Activated CD8-positive, alpha-beta T cell treated with anti-CD3 and anti-CD28 coated beads, Interleukin-2, amount 10 ng/mL, durations not matched to agents 7 days and 5 days (primary cell): ENCODE measurements around the gene NRIP3. TPM values are rescaled to one million over a fixed set of nuclear protein-coding genes. Genes with fewer than 3 reads are reported as not detected.

ENCODE experiments used
- ATAC-seq: fragments of 150-1000 bp; cut with Tn5 transposase; one replicate; pipeline ENCODE4 v1.10.0; 2021; ENCODE audit warnings: moderate library complexity
- CTCF ChIA-PET: fragments of 350-600 bp; sonication (Branson Sonifier 250); formaldehyde crosslinking; loops from one replicate; lab custom pipeline; 2021; ENCODE audit warnings: antibody characterized with exemption; lab: Charles Lee
- POLR2A ChIA-PET: fragments of 350-600 bp; sonication (Branson Sonifier 250); formaldehyde crosslinking; loops from one replicate; lab custom pipeline; 2021; ENCODE audit warnings: antibody characterized with exemption; lab: Charles Lee
- DNase-seq: peaks from one replicate; pipeline ENCODE4 v3.0.0-alpha.2; 2020
- H3K27ac Mint-ChIP-seq: one replicate; pipeline ENCODE4 v1.8.0; 2021; ENCODE audit warnings: mild to moderate bottlenecking, mixed read lengths
- H3K27me3 Mint-ChIP-seq: one replicate; pipeline ENCODE4 v1.8.0; 2021; ENCODE audit warnings: low read depth, mixed read lengths
- H3K36me3 Mint-ChIP-seq: one replicate; pipeline ENCODE4 v1.8.0; 2021; ENCODE audit warnings: low read depth, mixed read lengths
- H3K4me1 Mint-ChIP-seq: one replicate; pipeline ENCODE4 v1.8.0; 2021; ENCODE audit warnings: low read depth, mixed read lengths
- H3K4me3 Mint-ChIP-seq: one replicate; pipeline ENCODE4 v1.8.0; 2021; ENCODE audit warnings: mild to moderate bottlenecking, mixed read lengths
- H3K9me3 Mint-ChIP-seq: one replicate; pipeline ENCODE4 v1.8.0; 2022; ENCODE audit warnings: mixed read lengths; ENCODE audit not compliant: insufficient read depth
- total RNA-seq, 2 experiments: library from RNA; stranded (reverse); gene quantifications; one replicate each; pipeline ENCODE4 v1.2.3, GENCODE V29; 2021

The NRIP3 gene
- total RNA-seq, 2 experiments from 2014 or later = 0.11 to 0.47 TPM

- ChIA-PET POLR2A (no interaction called here), CTCF (interaction anchor here (0.6 to 1.7 kb wide), 2 partner anchors 12 to 179 kb away, joined by 3 to 6 read pairs; no protein-coding TSS in a partner anchor)
- H3K4me3 Mint-ChIP-seq = no peak overlapping the region
- no peaks in the 10 kb centered on the region for H3K27me3 Mint-ChIP-seq
- DNase-seq (no peak), ATAC-seq (no peak)
- H3K36me3 Mint-ChIP-seq = no peaks in the 10 kb centered on the region
- no peak overlapping the region for H3K27ac Mint-ChIP-seq
- H3K9me3 Mint-ChIP-seq = no peaks in the 10 kb centered on the region
- peaks cover 3% of the 10 kb centered on the region for H3K4me1 Mint-ChIP-seq
Measured at GRCh38 chr11:8971196-8971923, 32.4 kb downstream of the NRIP3 start.

DNA sequence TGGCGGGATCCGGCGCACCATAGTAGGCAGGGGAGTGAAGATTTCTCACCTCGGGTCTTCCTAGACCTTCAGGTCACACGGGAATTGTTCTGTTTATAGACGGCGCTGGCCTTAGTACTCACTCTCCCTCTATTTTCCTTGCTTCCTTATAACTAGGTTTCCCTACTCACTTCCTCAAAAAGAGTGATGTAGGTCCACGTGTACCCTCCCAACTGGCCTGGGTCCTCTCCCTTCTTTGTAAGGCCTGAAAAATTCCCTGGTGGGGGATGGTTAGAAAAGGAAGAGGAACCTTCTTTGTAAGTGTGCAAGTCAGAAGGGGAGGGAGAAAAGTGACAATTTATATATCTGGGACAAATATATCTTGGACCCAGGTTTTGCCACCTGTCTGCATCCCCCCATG lies 36.6 kb downstream of the NRIP3 start:
- ChIA-PET CTCF (interaction anchor here (1.1 to 1.5 kb wide), 2 partner anchors 10 to 50 kb away, joined by 3 read pairs; no protein-coding TSS in a partner anchor), POLR2A (no interaction called here)
- Mint-ChIP-seq H3K4me3 (no peak overlapping the region), H3K27me3 (no peaks in the 10 kb centered on the region), H3K36me3 (no peaks in the 10 kb centered on the region), H3K4me1 (peaks cover 19% of the 10 kb centered on the region), H3K27ac (no peak overlapping the region), H3K9me3 (no peaks in the 10 kb centered on the region)
- DNase-seq (no peak), ATAC-seq (no peak)

- H3K9me3 Mint-ChIP-seq = no peaks in the 10 kb centered on the region
- H3K4me1 Mint-ChIP-seq = peaks cover 27% of the 10 kb centered on the region
- ChIA-PET CTCF (interaction anchor here (1.1 to 3.0 kb wide), 5 partner anchors 33 to 542 kb away, joined by 3 to 21 read pairs (median 9); no protein-coding TSS in a partner anchor), POLR2A (interaction anchor here (0.6 to 2.2 kb wide), 14 partner anchors 15 to 313 kb away, joined by 3 to 10 read pairs (median 4); partner anchors contain the start of genes AKIP1, RPL27A and TRIM66)
- H3K27ac Mint-ChIP-seq = peak within 1 kb of the TSS; percentile 94
- peaks cover 4% of the 10 kb centered on the region for H3K36me3 Mint-ChIP-seq
- no peaks in the 10 kb centered on the region for H3K27me3 Mint-ChIP-seq
- H3K4me3 Mint-ChIP-seq = peak within 1 kb of the TSS; percentile 94
- DNase-seq = peak; percentile 88
- ATAC-seq = peak; percentile 89
Measured at GRCh38 chr11:8964324-8965320, 39.2 kb downstream of the NRIP3 start, which contains the start of gene TMEM9B. Gene TMEM9B, minus strand, starts transcription at chr11:8964442. Its CDS starts 129 bp downstream, at chr11:8964313.

DNA sequence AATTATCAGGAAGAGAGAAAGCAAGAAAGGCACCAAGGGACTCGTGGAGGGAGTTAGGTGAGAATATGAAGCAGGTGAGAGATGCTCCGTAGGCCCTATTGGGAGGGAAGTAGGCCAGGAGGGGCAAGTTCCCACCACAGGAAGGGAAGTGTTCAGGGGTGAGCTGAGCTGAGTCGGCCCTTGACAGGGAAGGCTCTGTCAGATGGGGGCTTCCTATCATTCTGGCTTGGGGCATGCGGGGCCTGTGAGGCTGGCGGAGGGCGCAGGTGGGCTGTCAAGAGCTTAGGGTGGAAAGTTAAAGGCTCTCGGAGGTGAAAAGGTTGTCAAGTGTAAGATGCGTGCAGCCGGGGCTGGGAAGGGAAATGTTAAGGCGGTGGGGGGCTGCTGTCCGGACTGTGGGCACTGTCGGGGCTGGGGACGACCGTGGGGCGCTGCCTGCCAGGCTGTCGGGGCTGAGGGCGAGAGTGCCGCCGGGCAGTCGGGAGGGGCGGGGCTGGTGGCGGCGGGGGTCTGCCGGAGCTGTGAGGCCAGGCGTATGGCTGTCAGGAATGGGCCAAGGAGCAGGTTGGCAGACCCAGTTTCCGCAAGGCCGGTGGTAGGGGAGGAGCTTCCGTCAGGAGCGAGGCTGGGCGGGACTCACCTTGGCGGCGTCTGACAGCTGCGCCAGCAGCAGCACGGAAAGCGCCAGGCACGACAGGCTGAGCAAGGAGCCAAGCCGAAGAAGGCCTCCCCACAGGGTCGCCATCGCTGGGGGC lies 40.1 kb downstream of the NRIP3 start:
- ChIA-PET CTCF (interaction anchor here (1.4 to 3.0 kb wide), 5 partner anchors 34 to 543 kb away, joined by 5 to 21 read pairs (median 9); no protein-coding TSS in a partner anchor), POLR2A (interaction anchor here (0.6 to 2.2 kb wide), 15 partner anchors 14 to 285 kb away, joined by 3 to 14 read pairs (median 3); partner anchors contain the start of genes AKIP1, RPL27A and TRIM66)
- Mint-ChIP-seq H3K36me3 (peaks cover 6% of the 10 kb centered on the region), H3K27me3 (no peaks in the 10 kb centered on the region), H3K4me1 (peaks cover 35% of the 10 kb centered on the region), H3K4me3 (peak overlapping the region; percentile 94), H3K27ac (peak overlapping the region; percentile 94), H3K9me3 (no peaks in the 10 kb centered on the region)
- DNase-seq (peak; percentile 86), ATAC-seq (peak; percentile 79)

DNA sequence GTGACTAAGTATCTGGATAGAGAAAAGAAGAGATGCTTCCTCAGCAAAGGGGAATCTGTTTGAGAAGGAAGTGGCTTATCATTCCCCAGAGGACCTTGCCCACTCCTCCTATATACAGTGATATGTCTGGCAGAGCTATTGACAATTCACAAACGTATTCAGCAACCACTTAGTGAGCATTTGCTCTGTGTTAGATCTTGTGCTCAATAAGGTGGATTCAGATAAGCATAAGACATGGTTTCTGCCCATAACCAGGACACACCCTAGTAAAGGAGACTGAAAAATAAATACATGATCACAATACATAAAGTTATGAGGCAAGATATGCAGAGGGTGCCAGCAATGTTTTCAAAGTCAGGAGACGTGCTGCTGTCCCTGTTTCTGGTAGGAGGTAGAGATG lies 41.0 kb downstream of the NRIP3 start:
- H3K36me3 Mint-ChIP-seq = peaks cover 6% of the 10 kb centered on the region
- no peak for DNase-seq
- H3K27ac Mint-ChIP-seq = peak overlapping the region; percentile 71
- no peaks in the 10 kb centered on the region for H3K9me3 Mint-ChIP-seq
- H3K4me1 Mint-ChIP-seq = peaks cover 38% of the 10 kb centered on the region
- ATAC-seq = no peak
- no peaks in the 10 kb centered on the region for H3K27me3 Mint-ChIP-seq
- peak overlapping the region; percentile 94 for H3K4me3 Mint-ChIP-seq
- ChIA-PET POLR2A (interaction anchor here (1.8 to 2.2 kb wide), 2 partner anchors 37 to 280 kb away, joined by 9 to 14 read pairs; partner anchors contain the start of genes RPL27A and TRIM66), CTCF (interaction anchor here (1.0 to 3.0 kb wide), 4 partner anchors 48 to 311 kb away, joined by 3 to 21 read pairs (median 12); no protein-coding TSS in a partner anchor)

DNA sequence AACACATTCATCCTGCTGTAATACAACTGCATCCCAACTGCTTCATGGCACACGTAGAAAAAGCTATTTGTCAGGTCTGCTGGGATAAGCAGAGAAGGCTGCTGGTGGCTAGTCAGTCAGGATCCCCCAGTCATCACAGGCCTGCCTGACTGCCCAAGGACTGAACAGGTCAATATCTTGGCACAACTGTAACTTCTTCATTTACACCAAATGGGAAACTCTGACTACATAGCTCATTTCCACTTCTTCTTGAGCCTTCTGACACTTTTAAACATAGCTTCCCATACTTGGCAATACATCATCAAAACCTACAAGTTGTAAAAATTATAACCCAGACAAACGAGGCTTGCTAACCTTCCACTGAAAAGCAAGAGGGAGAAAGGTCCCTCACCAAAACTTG lies 42.4 kb downstream of the NRIP3 start:
- Mint-ChIP-seq H3K9me3 (no peaks in the 10 kb centered on the region), H3K4me3 (no peak overlapping the region), H3K27ac (no peak overlapping the region), H3K4me1 (peaks cover 45% of the 10 kb centered on the region), H3K27me3 (no peaks in the 10 kb centered on the region), H3K36me3 (peaks cover 12% of the 10 kb centered on the region)
- DNase-seq = no peak
- no peak for ATAC-seq
- ChIA-PET CTCF (interaction anchor here (0.7 to 6.5 kb wide), 7 partner anchors 14 to 545 kb away, joined by 3 to 141 read pairs (median 3); partner anchors contain the start of gene AKIP1), POLR2A (interaction anchor here (1.0 to 2.7 kb wide), 2 partner anchors 90 to 279 kb away, joined by 3 to 12 read pairs; partner anchors contain the start of genes RPL27A and TRIM66)

- DNase-seq = peak; percentile 59
- POLR2A ChIA-PET = interaction anchor here (0.6 to 2.7 kb wide), 5 partner anchors 11 to 277 kb away, joined by 3 to 12 read pairs (median 5); partner anchors contain the start of genes RPL27A and TRIM66
- Mint-ChIP-seq H3K4me3 (no peak overlapping the region), H3K4me1 (peaks cover 38% of the 10 kb centered on the region), H3K27me3 (no peaks in the 10 kb centered on the region), H3K27ac (peak overlapping the region; percentile 12), H3K9me3 (no peaks in the 10 kb centered on the region), H3K36me3 (peaks cover 19% of the 10 kb centered on the region)
- ATAC-seq = peak; percentile 17
- CTCF ChIA-PET = interaction anchor here (0.6 to 6.5 kb wide), 39 partner anchors 11 to 860 kb away, joined by 3 to 141 read pairs (median 4); partner anchors contain the start of genes AKIP1, ASCL3, RPL27A and TRIM66
Measured at GRCh38 chr11:8959546-8960166, 44.1 kb downstream of the NRIP3 start.

GRCh38 chr11:8956860-8957259 lies 46.9 kb downstream of the NRIP3 start:
- ChIA-PET POLR2A (interaction anchor here (0.6 kb wide), 1 partner anchor 11 kb away, joined by 3 read pairs; no protein-coding TSS in a partner anchor), CTCF (interaction anchor here (0.5 to 6.5 kb wide), 6 partner anchors 10 to 645 kb away, joined by 3 to 141 read pairs (median 3); no protein-coding TSS in a partner anchor)
- Mint-ChIP-seq H3K4me1 (peaks cover 30% of the 10 kb centered on the region), H3K4me3 (no peak overlapping the region), H3K36me3 (peaks cover 37% of the 10 kb centered on the region), H3K9me3 (no peaks in the 10 kb centered on the region), H3K27ac (no peak overlapping the region), H3K27me3 (no peaks in the 10 kb centered on the region)
- no peak for ATAC-seq
- no peak for DNase-seq

GRCh38 chr11:8948886-8949285 lies 54.9 kb downstream of the NRIP3 start:
- Mint-ChIP-seq H3K9me3 (no peaks in the 10 kb centered on the region), H3K4me3 (no peak overlapping the region), H3K27me3 (peaks cover 4% of the 10 kb centered on the region)

More at GRCh38 chr11:8948886-8949285, 54.9 kb downstream of the NRIP3 start:
- CTCF ChIA-PET = interaction anchor here (1.0 to 5.3 kb wide), 3 partner anchors 8 to 34 kb away, joined by 3 to 27 read pairs (median 15); no protein-coding TSS in a partner anchor
- Mint-ChIP-seq H3K27ac (no peak overlapping the region), H3K4me1 (peaks cover 2% of the 10 kb centered on the region), H3K36me3 (peaks cover 50% of the 10 kb centered on the region)
- no peak for DNase-seq
- no peak for ATAC-seq
- POLR2A ChIA-PET = interaction anchor here (1.2 to 1.8 kb wide), 2 partner anchors 10 to 15 kb away, joined by 3 to 5 read pairs; partner anchors contain the start of gene TMEM9B
